Measurements from ENCODE around the gene ATG9B.
A peak's percentile ranks its signal among the peaks of the same experiment; 100 is the strongest.

The ATG9B gene

DNA sequence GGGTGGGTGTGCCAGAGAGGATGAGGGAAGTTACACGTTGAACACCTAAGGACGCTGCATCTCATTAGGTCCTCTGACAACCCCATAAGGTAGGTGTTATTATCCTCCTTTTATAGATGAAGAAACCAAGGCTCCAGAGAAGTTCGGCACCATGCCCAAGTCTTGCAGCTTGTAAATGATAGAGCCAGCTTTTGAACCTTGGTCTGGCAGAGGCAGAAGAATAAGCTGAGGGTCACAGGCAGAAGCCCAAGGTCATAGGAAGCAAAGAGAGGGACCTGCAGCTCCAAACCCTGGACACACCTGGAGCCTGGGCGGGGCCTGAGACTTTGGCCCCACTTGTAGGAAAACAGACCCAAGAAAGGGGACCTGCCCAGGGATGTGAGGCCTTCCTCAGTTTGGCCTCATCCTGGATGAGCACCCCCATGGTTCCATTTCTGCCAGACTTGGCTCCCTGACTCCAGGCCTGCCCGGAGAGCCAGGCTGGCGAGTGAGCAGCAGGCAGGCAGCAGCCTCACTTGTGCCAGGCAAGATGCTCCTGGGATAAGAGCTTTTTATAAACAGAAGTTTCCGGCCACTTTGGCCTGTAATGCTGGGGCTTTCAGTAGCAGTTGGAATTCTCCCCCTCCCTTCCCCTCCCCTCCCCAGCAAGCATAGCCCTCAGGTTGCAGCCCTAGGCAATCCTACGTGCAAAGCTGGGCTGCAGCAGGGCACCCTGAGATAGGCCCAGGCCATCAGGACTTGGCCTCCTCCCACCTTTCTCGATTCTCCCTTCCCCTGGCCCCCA lies 48.6 kb downstream of the ATG9B start:
- TF ChIP-seq, protein P1, sequence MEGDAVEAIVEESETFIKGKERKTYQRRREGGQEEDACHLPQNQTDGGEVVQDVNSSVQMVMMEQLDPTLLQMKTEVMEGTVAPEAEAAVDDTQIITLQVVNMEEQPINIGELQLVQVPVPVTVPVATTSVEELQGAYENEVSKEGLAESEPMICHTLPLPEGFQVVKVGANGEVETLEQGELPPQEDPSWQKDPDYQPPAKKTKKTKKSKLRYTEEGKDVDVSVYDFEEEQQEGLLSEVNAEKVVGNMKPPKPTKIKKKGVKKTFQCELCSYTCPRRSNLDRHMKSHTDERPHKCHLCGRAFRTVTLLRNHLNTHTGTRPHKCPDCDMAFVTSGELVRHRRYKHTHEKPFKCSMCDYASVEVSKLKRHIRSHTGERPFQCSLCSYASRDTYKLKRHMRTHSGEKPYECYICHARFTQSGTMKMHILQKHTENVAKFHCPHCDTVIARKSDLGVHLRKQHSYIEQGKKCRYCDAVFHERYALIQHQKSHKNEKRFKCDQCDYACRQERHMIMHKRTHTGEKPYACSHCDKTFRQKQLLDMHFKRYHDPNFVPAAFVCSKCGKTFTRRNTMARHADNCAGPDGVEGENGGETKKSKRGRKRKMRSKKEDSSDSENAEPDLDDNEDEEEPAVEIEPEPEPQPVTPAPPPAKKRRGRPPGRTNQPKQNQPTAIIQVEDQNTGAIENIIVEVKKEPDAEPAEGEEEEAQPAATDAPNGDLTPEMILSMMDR (IDR thresholded peaks at IDR 0.05; ENCODE audit: low read depth, low read length), result no peak
- no peak for DNase-seq (ENCODE audit: low read depth in 2 of 2)
- no peak overlapping the region for H3K4me3 ChIP-seq (replicated peaks in 1 of 2; ENCODE audit: low read depth in 2 of 2, low read length in 2 of 2)

DNA sequence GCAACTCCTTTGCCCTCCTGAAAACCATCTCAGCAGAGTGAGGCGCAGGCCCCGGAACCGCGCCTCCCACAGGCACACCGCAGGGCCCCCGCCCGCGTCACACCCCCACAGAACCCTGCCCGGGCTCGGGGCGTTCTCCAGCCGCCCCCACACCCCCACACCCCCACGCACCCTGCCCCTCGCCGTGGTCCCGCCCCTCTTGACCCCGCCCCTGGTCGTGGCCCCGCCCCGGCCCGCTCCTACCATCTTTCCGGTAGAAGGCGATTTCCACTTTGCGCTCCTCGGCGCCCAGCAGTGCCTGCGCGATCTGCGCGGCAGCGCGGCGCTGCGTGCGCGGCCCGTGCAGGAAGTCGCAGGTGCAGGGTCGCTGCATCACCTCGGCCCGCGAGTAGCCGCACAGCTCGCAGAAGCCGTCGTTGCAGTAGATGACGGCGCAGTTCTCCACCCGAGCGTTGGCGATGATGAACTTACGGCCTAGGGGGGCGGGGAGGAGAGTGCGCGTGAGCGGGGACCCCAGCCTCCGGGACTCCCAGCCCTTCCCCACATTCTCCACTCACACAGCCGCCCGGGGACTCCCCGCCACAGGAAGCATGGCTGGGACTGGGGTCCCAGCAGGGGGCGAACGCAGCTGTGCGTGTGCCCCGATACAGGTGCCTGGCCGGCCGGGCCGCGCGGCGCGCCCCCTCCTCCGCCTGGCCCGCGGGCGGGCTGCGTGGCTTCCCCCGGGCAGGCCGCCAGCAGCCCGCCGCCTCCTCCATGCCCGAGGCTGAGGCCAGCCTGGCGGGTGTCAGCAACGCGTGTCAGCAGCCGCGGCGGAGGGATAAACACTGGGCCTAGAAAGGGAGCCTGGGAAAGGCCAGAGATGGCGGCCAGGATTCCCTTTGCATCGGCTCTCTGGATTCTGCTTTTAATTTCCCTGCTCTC lies 49.6 kb downstream of the ATG9B start:
- DNase-seq (ENCODE audit: low read depth in 2 of 2), result no peak
- peak overlapping the region; percentile 11 to 26 for H3K4me3 ChIP-seq (replicated peaks in 1 of 2; ENCODE audit: low read depth in 2 of 2, low read length in 2 of 2)
- TF ChIP-seq, protein P1 (IDR thresholded peaks at IDR 0.05; ENCODE audit: low read depth, low read length), result peak; percentile 3

DNA sequence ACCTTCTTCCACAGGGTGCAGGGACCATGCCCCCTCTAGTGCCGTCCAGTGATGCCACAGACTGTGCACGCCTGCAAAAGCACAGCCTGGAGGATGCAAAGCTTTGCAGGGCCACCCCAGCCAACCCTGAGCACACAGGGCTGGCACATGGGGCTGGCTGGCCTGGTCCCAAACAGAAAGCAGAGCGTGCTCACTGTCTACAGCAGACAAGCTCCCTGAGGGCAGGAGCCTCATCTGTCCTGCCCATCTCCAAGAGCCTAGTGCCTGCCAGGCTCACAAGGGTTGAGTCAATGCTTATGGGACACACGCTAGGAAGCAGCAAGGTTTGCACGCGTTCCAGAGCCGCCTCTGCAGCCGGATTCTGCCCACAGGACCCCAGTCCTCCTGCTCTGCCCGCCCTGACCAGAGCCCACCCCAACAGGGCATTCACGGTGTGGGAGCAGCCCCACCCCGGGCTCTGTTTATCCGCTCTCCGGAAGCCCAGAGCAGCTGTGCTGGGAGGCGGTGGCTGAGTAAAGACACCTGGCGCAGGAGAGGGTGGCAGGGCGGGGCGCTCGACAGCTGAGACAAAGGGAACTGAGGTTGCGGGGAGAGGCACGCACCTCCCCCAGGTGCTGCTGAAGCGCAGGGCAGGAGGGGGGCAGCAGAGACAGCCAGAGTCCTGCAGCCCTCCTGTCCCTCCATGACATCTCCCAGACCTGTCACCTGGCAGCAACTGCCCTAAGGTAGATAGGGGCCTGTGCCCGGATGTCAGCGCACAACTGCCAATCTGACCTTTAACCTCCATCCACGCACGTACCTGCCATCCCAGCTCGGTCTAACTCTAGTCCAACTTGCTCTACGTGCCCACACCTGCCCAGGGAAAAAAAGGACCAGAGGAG lies 50.5 kb downstream of the ATG9B start:
- TF ChIP-seq, protein P1 (IDR thresholded peaks at IDR 0.05; ENCODE audit: low read depth, low read length), result no peak
- H3K4me3 ChIP-seq (replicated peaks in 1 of 2; ENCODE audit: low read depth in 2 of 2, low read length in 2 of 2), result no peak overlapping the region
- DNase-seq (ENCODE audit: low read depth in 2 of 2), result no peak

DNA sequence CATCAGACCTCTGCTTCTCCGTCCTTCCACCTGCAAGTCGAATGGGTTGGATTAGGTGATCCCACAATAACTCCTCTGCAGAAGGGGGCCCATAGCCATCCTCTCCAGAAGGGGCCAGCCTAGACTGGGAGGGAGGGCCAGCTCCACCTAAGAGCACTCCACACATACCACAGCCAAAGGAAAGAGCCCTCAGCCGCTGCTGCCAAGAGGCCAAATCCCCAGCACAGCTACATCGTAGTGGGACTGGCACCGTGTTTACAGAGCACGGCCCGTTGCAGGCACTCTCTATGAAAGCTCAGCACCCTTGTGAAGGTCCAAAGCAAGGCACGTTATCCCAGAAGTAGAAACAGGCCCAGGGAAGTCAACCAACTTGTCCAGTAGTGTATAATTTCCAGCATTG lies 51.6 kb downstream of the ATG9B start:
- no peak overlapping the region for H3K4me3 ChIP-seq (replicated peaks in 1 of 2; ENCODE audit: low read depth in 2 of 2, low read length in 2 of 2)
- TF ChIP-seq, protein P1 (IDR thresholded peaks at IDR 0.05; ENCODE audit: low read depth, low read length), result no peak
- no peak for DNase-seq (ENCODE audit: low read depth in 2 of 2)

DNA sequence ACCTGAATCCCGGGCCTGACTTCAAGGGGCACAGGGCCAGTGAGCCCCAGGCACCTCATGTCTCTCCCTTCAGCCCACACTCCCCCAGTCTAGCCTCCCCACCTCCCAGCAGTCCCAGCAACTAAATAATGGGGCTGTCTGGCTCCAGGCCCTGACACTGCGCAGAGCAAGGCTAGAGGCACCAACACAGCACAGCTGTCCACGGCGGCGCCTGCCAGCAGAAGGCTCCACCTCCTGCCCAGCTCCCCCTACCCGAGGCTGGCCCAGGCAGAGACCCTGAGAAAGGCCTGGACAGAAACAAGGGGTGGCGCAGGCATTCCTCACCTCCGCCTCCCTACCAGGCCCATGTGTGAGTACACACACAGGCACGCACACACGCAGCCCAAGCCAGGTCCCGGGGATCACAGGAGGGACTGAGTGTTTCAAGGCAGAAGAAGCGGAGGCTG lies 52.2 kb downstream of the ATG9B start:
- no peak for DNase-seq (ENCODE audit: low read depth in 2 of 2)
- H3K4me3 ChIP-seq (replicated peaks in 1 of 2; ENCODE audit: low read depth in 2 of 2, low read length in 2 of 2), result no peak overlapping the region

More for the DNA sequence above, 52.2 kb downstream of the ATG9B start:
- TF ChIP-seq, protein P1 (IDR thresholded peaks at IDR 0.05; ENCODE audit: low read depth, low read length), result no peak
